GM19240 (cell line): ENCODE data around the gene ABCC2.
"Not testable (repeated sequence)": the region's sequence is repeated elsewhere in the genome, so short reads cannot be mapped to it uniquely, and the experiment has no call there.

ENCODE experiments used
- DNase-seq: peaks from one replicate; pipeline ENCODE4 v3.0.0; 2011; ENCODE audit warnings: low spot score; ENCODE audit not compliant: insufficient read length

Gene ABCC2

DNA sequence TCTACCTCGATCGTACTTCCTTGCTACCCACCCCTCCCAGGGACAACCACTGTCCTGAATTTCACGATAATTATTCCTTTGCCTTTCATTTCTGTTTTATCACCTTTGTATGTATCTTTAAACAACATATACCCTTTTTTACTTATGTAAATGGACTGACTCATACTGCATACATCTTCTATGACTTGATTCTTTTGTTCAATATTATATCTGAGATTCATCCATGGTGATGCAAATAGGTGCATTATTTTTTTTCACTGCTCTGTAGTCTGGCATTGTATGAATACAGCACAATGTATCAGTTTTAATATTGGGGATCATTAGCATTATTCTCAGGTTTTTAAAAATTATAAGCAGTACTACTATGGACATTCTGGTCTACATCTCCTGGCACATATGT, 69.4 kb downstream of the ABCC2 start:
- no peak for DNase-seq

GRCh38 chr10:99852481-99853213, 70.2 kb downstream of the ABCC2 start:
- DNase-seq, result no peak

- DNase-seq, result no peak
These were observed 71.2 kb downstream of the ABCC2 start for GRCh38 chr10:99853655-99854054.

GRCh38 chr10:99854860-99855259, 72.4 kb downstream of the ABCC2 start:
- DNase-seq, result no peak

DNA sequence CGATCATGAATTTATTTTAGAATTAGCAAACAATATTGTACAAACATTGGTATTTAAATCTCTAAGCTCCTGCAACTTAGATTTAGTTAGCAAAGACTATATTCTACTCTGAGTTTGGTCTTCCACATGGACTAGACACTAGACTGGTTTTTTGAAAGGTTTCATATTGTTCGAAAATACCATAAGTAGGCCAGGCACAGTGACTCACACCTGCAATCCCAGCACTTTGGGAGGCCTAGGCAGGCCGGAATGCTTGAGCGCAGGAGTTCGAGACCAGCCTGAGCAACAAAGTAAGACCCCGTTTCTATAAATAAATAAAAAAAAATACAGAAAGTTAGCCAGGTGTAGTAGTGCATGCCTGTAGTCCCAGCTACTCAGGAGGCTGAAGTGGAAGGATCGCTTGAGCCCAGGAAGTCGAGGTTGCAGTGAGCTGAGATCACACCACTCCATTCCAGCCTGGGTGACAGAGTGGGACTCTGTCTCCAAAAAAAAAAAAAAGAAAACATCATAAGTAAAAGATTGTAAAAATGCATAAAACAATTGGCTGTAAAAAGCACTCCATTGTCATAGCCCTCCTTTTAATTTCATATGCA, 73.1 kb downstream of the ABCC2 start:
- DNase-seq, result no peak

DNA sequence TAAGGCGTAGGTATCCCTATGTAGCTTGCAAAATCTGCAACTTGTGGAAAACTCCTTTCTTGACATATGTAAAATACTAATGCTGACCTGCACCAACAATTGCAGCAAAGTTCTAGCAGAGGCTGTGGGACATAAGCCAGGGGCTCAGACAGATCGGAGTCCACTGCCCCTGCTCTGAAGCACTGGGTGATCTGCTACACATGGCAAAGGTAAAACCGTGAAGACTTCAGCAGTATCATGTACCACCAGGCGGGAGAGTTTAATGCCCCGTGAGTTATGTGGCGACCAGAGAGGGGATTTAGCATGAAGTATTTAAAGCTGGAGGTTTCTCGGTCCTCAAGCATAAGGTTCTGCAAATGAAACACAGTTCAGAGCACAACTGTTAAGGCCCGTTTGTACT, 76.4 kb downstream of the ABCC2 start:
- no peak for DNase-seq

- no peak for DNase-seq
These were observed 77.1 kb downstream of the ABCC2 start for GRCh38 chr10:99859585-99859984.

DNA sequence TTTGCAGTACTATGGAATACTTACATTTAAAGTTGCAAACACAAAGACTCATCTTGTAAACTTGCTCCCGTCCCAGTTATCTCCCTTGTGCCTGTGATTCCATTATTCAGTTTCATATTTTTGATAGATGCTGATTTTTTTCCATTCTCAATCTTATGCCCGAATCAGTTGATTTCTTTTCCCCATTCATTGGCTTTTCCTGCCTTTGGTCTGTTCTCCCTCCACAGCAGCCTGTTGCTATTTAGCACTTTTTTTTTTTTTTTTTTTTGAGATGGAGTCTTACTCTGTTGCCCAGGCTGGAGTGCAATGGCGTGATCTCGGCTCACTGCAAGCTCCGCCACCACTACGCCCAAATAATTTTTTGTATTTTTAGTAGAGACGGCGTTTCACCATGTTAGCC, 78.0 kb downstream of the ABCC2 start:
- no peak for DNase-seq

- DNase-seq, result not testable (repeated sequence)
These were observed 81.2 kb downstream of the ABCC2 start for GRCh38 chr10:99863535-99864240.

- DNase-seq, result not testable (repeated sequence)
These were observed 84.8 kb downstream of the ABCC2 start for GRCh38 chr10:99867250-99867649.

- DNase-seq, result no peak
These were observed 87.2 kb downstream of the ABCC2 start for GRCh38 chr10:99869581-99870122.

DNA sequence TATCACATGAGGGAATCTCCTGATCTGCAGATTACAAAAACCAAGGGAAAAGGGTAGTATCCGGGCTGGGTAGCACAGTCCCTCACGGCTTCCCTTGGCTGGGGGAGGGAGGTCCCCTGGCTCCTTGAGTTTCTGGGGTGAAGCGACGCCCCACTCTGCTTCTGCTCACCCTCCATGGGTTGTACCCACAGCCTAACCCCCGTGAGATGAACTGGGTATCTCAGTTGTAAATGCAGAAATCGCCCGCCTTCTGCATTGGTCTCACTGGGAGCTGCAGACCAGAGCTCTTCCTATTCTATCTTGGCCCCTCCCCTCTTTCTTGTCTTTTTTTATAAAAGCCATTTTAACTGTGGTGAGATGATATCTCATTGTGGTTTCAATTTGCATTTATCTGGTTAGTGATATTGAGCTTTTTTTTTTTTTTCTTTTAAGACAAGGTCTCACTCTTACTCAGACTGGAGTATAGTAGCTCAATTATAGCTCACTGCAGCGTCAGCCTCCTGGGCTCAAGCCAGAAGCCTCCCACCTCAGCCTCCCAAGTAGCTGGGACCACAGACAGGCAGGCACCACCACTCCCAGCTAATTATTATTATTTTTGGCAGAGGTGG, 87.8 kb downstream of the ABCC2 start:
- no peak for DNase-seq

GRCh38 chr10:99872367-99873162, 90.1 kb downstream of the ABCC2 start:
- no peak for DNase-seq

DNA sequence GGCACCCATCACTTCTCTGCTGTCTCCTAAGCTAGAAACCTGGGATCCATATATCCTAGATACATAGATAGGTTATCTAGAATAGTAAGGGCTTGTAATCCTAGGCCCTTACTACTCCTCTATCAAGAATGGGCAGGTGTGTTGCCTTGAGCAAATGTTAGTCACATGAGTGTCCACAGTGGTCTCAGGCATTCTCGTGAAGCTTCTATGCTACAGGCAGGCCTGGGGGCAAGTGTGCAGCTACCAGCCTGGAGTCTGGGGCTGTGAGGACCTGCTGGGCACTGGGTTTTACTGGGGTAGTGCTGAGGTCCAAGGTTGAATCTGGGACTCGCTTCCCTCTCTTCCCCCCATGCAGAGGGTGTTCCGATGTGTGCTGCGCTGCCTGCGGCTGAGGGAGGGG, 91.4 kb downstream of the ABCC2 start:
- no peak for DNase-seq

DNA sequence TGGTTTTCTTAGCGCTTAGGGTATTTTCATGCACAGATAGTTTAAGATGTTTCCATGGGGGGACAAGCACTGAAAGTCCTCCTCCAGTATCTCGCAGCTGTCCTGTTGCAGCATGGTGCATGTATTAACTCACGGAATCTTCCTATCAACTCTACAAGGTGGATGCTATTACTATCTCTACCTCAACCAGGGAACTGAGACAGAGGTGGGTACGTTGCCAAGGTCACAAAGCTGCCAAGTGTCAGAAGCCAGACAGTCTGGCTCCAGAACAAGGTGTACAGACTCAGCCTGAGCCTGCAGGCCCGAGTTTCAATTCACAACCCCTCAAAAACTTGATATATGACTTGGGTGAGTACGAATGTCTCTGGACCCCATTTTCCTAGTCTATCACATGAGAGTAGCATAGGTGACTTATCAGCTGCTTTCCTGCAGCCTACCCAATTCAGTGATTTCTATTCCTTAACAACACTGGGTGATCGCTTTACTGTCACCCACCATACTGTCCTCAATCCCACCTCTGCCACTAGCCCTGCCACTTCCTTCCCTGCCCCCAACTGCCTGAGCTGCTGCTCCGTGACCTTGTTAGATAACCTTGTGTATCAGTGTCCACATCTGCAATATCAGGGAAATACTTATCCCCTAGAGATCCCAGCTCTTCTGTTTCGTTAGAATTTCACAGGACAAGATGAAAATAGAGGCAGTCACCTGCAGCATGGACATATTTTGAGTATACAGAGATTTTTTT, 92.1 kb downstream of the ABCC2 start:
- DNase-seq, result no peak

- no peak for DNase-seq
These were observed 93.0 kb downstream of the ABCC2 start for GRCh38 chr10:99875473-99875872.

DNA sequence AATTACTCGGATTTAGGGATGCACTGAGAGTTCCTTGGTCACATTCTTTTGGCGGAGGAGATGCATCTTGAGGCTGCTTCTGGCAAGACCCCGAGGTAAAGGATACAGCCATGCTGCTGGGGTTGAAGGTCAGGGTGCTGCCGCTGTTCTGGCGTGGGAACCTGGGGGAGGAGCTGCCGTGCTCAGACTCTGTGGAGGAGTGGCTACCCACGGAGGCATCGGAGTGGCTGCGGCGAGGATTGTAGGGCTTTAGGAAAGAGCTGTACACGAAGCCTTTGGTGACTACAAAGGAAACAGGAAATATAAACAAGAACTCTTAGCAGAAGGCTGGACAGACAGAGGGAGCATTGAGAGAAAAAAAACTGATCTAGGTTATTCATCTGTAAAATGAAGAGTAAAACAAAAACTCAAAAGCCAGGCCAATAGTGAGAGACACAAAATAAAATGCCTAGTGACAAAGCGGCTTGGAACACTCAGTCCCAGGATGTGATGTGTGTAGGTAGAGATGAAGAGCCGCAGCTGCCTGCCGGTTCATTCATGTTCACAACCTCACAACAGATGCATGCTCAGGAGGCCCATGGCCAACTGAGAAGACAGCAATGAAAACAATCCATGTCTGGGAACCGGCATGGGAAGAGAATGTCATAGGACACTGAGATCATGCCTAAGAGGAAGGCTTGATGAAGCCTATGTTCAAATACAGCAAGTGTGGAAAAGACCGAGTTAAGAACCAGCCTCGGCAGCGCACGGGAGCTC, 97.8 kb downstream of the ABCC2 start:
- DNase-seq, result no peak

DNA sequence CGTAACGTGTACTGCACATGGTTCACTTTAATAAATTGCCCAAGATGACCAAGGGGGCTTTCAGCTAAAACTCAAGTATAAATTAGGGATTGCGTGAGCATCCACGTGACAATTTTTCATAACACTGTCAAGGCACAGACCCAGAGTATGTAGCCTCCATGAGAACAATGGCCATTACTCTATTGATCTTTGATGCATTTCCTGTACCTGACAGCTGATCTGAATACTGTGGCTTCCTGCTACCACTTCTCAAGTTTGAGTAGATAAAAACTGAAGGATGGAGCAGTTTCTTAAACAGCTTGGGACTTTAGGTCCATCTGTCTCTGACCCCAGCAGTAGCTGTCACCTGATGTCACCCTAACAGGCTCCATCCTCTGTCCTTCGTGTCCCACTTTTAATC, 98.9 kb downstream of the ABCC2 start:
- no peak for DNase-seq

- DNase-seq, result no peak
These were observed 101.1 kb downstream of the ABCC2 start for GRCh38 chr10:99883523-99883922.

- DNase-seq, result no peak
These were observed 106.2 kb downstream of the ABCC2 start for GRCh38 chr10:99888622-99889021.
